A549 (cell line): ENCODE results near the gene RNF121. TPM values are rescaled to one million over a fixed set of nuclear protein-coding genes. Genes with fewer than 3 reads are reported as not detected.
"Not testable (repeated sequence)": the region's sequence is repeated elsewhere in the genome, so short reads cannot be mapped to it uniquely, and the experiment has no call there.

Source experiments
- ATAC-seq, 2 experiments: fragments of 200-7000 bp in 1 of 2; fragments of >200 bp in 1 of 2; cut with Nextera tagmentation in 1 of 2; cut with Tn5 transposase in 1 of 2; 3 replicates each; pipeline versions ENCODE4 v1.8.0 to v1.9.1; 2018 to 2020; ENCODE audit warnings: mild to moderate bottlenecking in 1 of 2, moderate library complexity in 1 of 2
- CTCF ChIA-PET: fragments of 300-600 bp; sonication (Branson Sonifier 250); formaldehyde crosslinking; extraction: SDS; loops from one replicate; lab custom pipeline; 2021; ENCODE audit warnings: antibody characterized with exemption, inconsistent platforms; lab: Yijun Ruan, JAX
- POLR2A ChIA-PET: fragments of 350-600 bp; formaldehyde crosslinking; extraction: SDS; loops from one replicate; lab custom pipeline; 2021; ENCODE audit warnings: antibody characterized with exemption, inconsistent platforms; lab: Yijun Ruan, JAX
- DNase-seq, 2 experiments: peaks; one replicate each; pipeline versions ENCODE4 v3.0.0 to v3.0.0-alpha.2; 2011 to 2016; ENCODE audit warnings: low read depth in 1 of 2, low spot score in 1 of 2
- FAIRE-seq: peaks from 2 replicates; lab custom pipeline; 2011; peaks lifted over from hg19 to GRCh38; lab: Jason Lieb, UNC
- H3K27ac ChIP-seq, 2 experiments: fragments of >200 bp; sonication (Bioruptor Twin); formaldehyde crosslinking; 3 replicates each; pipeline ENCODE4 v1.5.1; 2016 to 2017
- H3K4me1 ChIP-seq: fragments of >200 bp; sonication (Bioruptor Twin); formaldehyde crosslinking; 3 replicates; pipeline ENCODE4 v1.6.1; 2016
- H3K4me2 ChIP-seq: fragments of >200 bp; sonication (Bioruptor Twin); formaldehyde crosslinking; 3 replicates; pipeline ENCODE4 v1.6.1; 2016
- H3K4me3 ChIP-seq: fragments of >200 bp; sonication (Bioruptor Twin); formaldehyde crosslinking; 3 replicates; pipeline ENCODE4 v1.5.1; 2016
- H3K9me3 ChIP-seq: fragments of >200 bp; sonication (Bioruptor Twin); formaldehyde crosslinking; 3 replicates; pipeline ENCODE4 v1.6.1; 2016
- BCL3 ChIP-seq: fragments of >200 bp; sonication (Bioruptor Twin); formaldehyde crosslinking; IDR thresholded peaks from 3 replicates; pipeline ENCODE4 v1.6.1; 2016
- CBX2 ChIP-seq: fragments of 200-600 bp; sonication (generic); IDR thresholded peaks from 2 replicates; pipeline ENCODE4 v1.6.1; 2016; ENCODE audit warnings: low read depth, mild to moderate bottlenecking, borderline replicate concordance
- CHD4 ChIP-seq: fragments of 200-600 bp; sonication (generic); IDR thresholded peaks from 2 replicates; pipeline ENCODE4 v1.6.1; 2016; ENCODE audit warnings: antibody characterized with exemption, mild to moderate bottlenecking, borderline replicate concordance
- EHMT2 ChIP-seq: fragments of 200-600 bp; sonication (generic); IDR thresholded peaks from 2 replicates; pipeline ENCODE4 v1.6.1; 2016; ENCODE audit warnings: antibody characterized with exemption, low read depth, mild to moderate bottlenecking, moderate library complexity
- EP300 ChIP-seq, 2 experiments: fragments of >200 bp; sonication (Bioruptor Twin); formaldehyde crosslinking; IDR thresholded peaks; 2 replicates in 1 of 2; 3 replicates in 1 of 2; pipeline ENCODE4 v1.6.1; 2016 to 2017
- HOXB13 ChIP-seq: fragments of 250-450 bp; sonication (Bioruptor Pico); IDR thresholded peaks from 2 replicates; pipeline ENCODE4 v1.5.0; 2020; ENCODE audit warnings: low read depth, mild to moderate bottlenecking, moderate library complexity
- JUN ChIP-seq, 2 experiments: fragments of >200 bp; sonication (Bioruptor Twin); formaldehyde crosslinking; IDR thresholded peaks; 2 replicates in 1 of 2; 3 replicates in 1 of 2; pipeline ENCODE4 v1.6.1; 2016 to 2017
- KDM5A ChIP-seq: fragments of 200-600 bp; sonication (generic); IDR thresholded peaks from 2 replicates; pipeline ENCODE4 v1.6.1; 2016; ENCODE audit warnings: antibody characterized with exemption, mild to moderate bottlenecking
- MAFK ChIP-seq: fragments of 450-650 bp; IDR thresholded peaks from 2 replicates; pipeline ENCODE4 v1.6.1; 2014; ENCODE audit not compliant: partially characterized antibody
- NR3C1 ChIP-seq: fragments of >200 bp; sonication (Bioruptor Twin); formaldehyde crosslinking; IDR thresholded peaks from 3 replicates; pipeline ENCODE4 v1.6.1; 2017
- PBX3 ChIP-seq: IDR thresholded peaks from 2 replicates; pipeline ENCODE4 v1.6.1; 2012
- RAD21 ChIP-seq, 2 experiments: fragments of >200 bp in 1 of 2; sonication (Bioruptor Twin) in 1 of 2; formaldehyde crosslinking in 1 of 2; IDR thresholded peaks in 1 of 2; conservative IDR thresholded peaks in 1 of 2; 2 replicates in 1 of 2; 3 replicates in 1 of 2; pipeline ENCODE4 v1.6.1; 2012 to 2018; ENCODE audit warnings: inconsistent platforms in 1 of 2
- RCOR1 ChIP-seq: fragments of 150-350 bp; IDR thresholded peaks from 2 replicates; pipeline ENCODE4 v1.6.1; 2014; ENCODE audit warnings: antibody characterized with exemption, low read length, low read depth
- RFX5 ChIP-seq: fragments of 450-650 bp; IDR thresholded peaks from 2 replicates; pipeline ENCODE4 v1.7.1; 2014; ENCODE audit warnings: antibody characterized with exemption, mild to moderate bottlenecking, moderate library complexity
- TFCP2L1 ChIP-seq: fragments of 250-450 bp; sonication (Bioruptor Pico); IDR thresholded peaks from 2 replicates; pipeline ENCODE4 v1.5.0; 2021; ENCODE audit warnings: mild to moderate bottlenecking
- WGBS: methylation state at CpG from one replicate; pipeline ENCODE4 v1.1.6; 2017; ENCODE audit errors: missing lambda C conversion rate; 5-methylcytosine and 5-hydroxymethylcytosine counted together
- polyA plus RNA-seq, 4 experiments: library from polyadenylated mRNA; depleted of rRNA in 3 of 4; stranded (reverse); fragments of >200 nt; fragmentation: RNase III in 1 of 4; extraction: RNeasy Plus Mini Kit Qiagen cat#74134 plus additional on column Dnase treatment in 1 of 4; gene quantifications; 2 replicates in 3 of 4; 3 replicates in 1 of 4; pipeline ENCODE4 v1.2.3, GENCODE V29; 2011 to 2017

The RNF121 gene
- polyA plus RNA-seq, 2 of the 4 experiments (the other 2 are of a cell fraction) = 79.0 to 102 TPM

- TF ChIP-seq KDM5A (peak; percentile 90), HOXB13 (no peak), CBX2 (no peak), BCL3 (peak; percentile 52; the same call in 1 of the 3 replicates), MAFK (no peak), RAD21 (conservative IDR thresholded peaks at IDR 0.05 in 1 of 2, IDR thresholded peaks at IDR 0.05 in 1 of 2) (no peak), EHMT2 (no peak), NR3C1 (no peak), RFX5 (0 out of 2 replicates have a peak, but pooled peaks have one; percentile 9), RCOR1 (no peak), JUN (IDR thresholded peaks at IDR 0.05) (peak in 1 of 2 experiments; percentile 61; a peak in 2 of 5 replicates), PBX3 (no peak; the same call in 1 of the 2 replicates), TFCP2L1 (CRISPR knock-in tag) (no peak), EP300 (IDR thresholded peaks at IDR 0.05) (no peak), CHD4 (no peak)
- TF ChIP-seq, all 56 proteins: peak for 12
Observed at GRCh38 chr11:71928737-71929443, at the start of gene RNF121 (continued).

GRCh38 chr11:71885806-71886205 lies 43.0 kb upstream of the RNF121 start:
- CTCF ChIA-PET, ATAC-seq: not testable (repeated sequence)

GRCh38 chr11:71888335-71889010 lies 40.4 kb upstream of the RNF121 start:
- H3K4me2 ChIP-seq, ATAC-seq, H3K4me1 ChIP-seq, DNase-seq, H3K9me3 ChIP-seq, H3K27ac ChIP-seq, CTCF ChIA-PET, FAIRE-seq, H3K4me3 ChIP-seq, POLR2A ChIA-PET: not testable (repeated sequence)
- WGBS = 92% methylated on average over 14 of the region's 14 CpGs

More at GRCh38 chr11:71885806-71886205, 43.0 kb upstream of the RNF121 start:
- POLR2A ChIA-PET, H3K27ac ChIP-seq, H3K4me2 ChIP-seq, H3K4me1 ChIP-seq, FAIRE-seq, H3K4me3 ChIP-seq, DNase-seq, H3K9me3 ChIP-seq: not testable (repeated sequence)
- 94% methylated on average over 12 of the region's 12 CpGs for whole genome bisulfite sequencing

GRCh38 chr11:71889181-71889872 lies 39.5 kb upstream of the RNF121 start:
- H3K4me1 ChIP-seq, POLR2A ChIA-PET, FAIRE-seq, H3K4me2 ChIP-seq, ATAC-seq, H3K4me3 ChIP-seq, H3K27ac ChIP-seq, H3K9me3 ChIP-seq, DNase-seq: not testable (repeated sequence)
- CTCF ChIA-PET = interaction anchor here (0.6 kb wide), 1 partner anchor 44 kb away, joined by 3 read pairs; no protein-coding TSS in a partner anchor
- WGBS = 86% methylated on average over 14 of the region's 14 CpGs
